Measurements from ENCODE around the gene PHKA1.

Gene PHKA1

DNA sequence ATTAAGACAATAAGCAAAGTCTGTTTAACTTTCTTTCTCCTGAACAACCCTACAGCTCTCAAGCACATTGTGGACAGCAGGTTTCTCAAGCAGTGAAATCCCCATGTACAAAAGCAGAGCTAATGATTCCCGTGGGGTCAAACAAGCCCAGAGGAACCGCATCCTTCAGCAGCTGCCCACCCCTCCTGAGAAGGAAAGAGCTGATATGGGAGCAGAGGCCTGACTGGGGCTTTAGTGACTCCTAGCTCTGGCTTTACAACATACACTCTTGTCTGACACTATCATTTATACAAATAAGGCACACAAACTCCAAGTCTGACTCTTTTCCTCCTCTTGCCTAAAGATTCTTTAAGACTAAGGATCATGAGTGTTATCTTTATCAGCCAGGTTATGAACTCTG lies 174.3 kb downstream of the PHKA1 start:
- DNase-seq (ENCODE audit: low read depth): no peak
- H3K4me3 ChIP-seq (ENCODE audit: low read length): no peak overlapping the region
- TF ChIP-seq, protein P1, sequence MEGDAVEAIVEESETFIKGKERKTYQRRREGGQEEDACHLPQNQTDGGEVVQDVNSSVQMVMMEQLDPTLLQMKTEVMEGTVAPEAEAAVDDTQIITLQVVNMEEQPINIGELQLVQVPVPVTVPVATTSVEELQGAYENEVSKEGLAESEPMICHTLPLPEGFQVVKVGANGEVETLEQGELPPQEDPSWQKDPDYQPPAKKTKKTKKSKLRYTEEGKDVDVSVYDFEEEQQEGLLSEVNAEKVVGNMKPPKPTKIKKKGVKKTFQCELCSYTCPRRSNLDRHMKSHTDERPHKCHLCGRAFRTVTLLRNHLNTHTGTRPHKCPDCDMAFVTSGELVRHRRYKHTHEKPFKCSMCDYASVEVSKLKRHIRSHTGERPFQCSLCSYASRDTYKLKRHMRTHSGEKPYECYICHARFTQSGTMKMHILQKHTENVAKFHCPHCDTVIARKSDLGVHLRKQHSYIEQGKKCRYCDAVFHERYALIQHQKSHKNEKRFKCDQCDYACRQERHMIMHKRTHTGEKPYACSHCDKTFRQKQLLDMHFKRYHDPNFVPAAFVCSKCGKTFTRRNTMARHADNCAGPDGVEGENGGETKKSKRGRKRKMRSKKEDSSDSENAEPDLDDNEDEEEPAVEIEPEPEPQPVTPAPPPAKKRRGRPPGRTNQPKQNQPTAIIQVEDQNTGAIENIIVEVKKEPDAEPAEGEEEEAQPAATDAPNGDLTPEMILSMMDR (conservative IDR thresholded peaks at IDR 0.05; ENCODE audit: low read depth, low read length): no peak

DNA sequence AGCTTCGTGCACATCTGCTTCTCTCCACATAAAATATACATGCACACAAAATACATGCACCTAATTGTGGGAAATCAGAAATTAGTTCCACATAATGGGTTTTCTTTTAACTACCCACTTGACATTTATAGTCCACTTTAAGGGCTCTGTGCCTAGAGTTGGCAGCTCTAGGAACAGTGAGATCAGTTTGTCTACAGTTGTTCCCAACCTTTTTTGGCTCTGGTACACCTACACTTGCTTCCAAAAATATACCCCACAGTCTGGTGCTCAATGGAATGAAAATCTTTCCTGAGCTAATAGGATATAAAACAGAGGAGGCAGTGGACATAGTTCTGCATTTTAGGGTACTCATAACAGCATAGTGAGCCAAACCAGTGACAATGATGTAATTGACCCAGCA lies 177.6 kb downstream of the PHKA1 start:
- TF ChIP-seq, protein P1 (conservative IDR thresholded peaks at IDR 0.05; ENCODE audit: low read depth, low read length): no peak
- H3K4me3 ChIP-seq (ENCODE audit: low read length): no peak overlapping the region
- no peak for DNase-seq (ENCODE audit: low read depth)

DNA sequence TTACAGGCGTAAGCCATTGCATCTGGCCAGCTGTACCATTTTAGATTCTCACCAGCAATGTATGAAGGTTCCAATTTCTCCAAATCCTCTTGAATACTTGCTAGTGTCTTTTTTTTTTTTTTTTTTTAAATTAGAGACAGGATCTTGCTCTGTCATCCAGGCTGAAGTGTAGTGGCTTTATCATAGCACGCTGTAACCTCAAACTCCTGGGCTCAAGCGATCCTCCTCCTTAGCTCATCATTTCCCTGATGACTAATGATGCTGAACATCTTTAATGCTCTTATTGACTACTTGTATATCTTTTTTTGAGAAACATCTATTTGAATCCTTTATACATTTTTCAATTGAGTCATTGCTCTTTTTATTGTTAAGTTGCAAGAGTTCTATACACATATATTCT lies 181.7 kb downstream of the PHKA1 start:
- DNase-seq (ENCODE audit: low read depth): no peak
- no peak overlapping the region for H3K4me3 ChIP-seq (ENCODE audit: low read length)
- TF ChIP-seq, protein P1 (conservative IDR thresholded peaks at IDR 0.05; ENCODE audit: low read depth, low read length): no peak

Data from retinal pigment epithelial cell (primary cell).